ENCODE measurements around the gene TP53I3.
A peak's percentile ranks its signal among the peaks of the same experiment; 100 is the strongest.
"Not testable (repeated sequence)": the region's sequence is repeated elsewhere in the genome, so short reads cannot be mapped to it uniquely, and the experiment has no call there.

The TP53I3 gene

GRCh38 chr2:24084386-24085199 is at the start of gene TP53I3:
Gene TP53I3 (minus strand): TSS chr2:24084834. CDS start chr2:24084326, 508 bp downstream.
- DNase-seq (ENCODE audit: low read depth in 2 of 2): peak; percentile 53 to 65

GRCh38 chr2:24132543-24132942 is 47.9 kb upstream of the TP53I3 start:
- DNase-seq (ENCODE audit: low read depth in 2 of 2): no peak

GRCh38 chr2:24125956-24126355 is 41.3 kb upstream of the TP53I3 start:
- no peak for DNase-seq (ENCODE audit: low read depth in 2 of 2)

GRCh38 chr2:24123922-24124580 is 39.4 kb upstream of the TP53I3 start:
- DNase-seq (ENCODE audit: low read depth in 2 of 2): no peak

GRCh38 chr2:24123195-24123921 is 38.7 kb upstream of the TP53I3 start, which contains the start of the genes FAM228B and PFN4:
Gene FAM228B (plus strand): TSS chr2:24123469. CDS start chr2:24124362, 893 bp downstream.
Gene PFN4 (minus strand): TSS chr2:24123334. CDS start chr2:24122535, 799 bp downstream.
- peak; percentile 20 to 30 for DNase-seq (ENCODE audit: low read depth in 2 of 2)

- no peak for DNase-seq (ENCODE audit: low read depth in 2 of 2)
Measured at GRCh38 chr2:24122366-24123194, 37.9 kb upstream of the TP53I3 start.

- no peak for DNase-seq (ENCODE audit: low read depth in 2 of 2)
Measured at GRCh38 chr2:24121469-24121868, 36.8 kb upstream of the TP53I3 start.

- no peak for DNase-seq (ENCODE audit: low read depth in 2 of 2)
Measured at GRCh38 chr2:24121066-24121465, 36.4 kb upstream of the TP53I3 start.

GRCh38 chr2:24117902-24118301 is 33.3 kb upstream of the TP53I3 start:
- no peak for DNase-seq (ENCODE audit: low read depth in 2 of 2)

GRCh38 chr2:24115057-24115456 is 30.4 kb upstream of the TP53I3 start:
- DNase-seq (ENCODE audit: low read depth in 2 of 2): no peak

GRCh38 chr2:24111407-24111901 is 26.8 kb upstream of the TP53I3 start:
- no peak for DNase-seq (ENCODE audit: low read depth in 2 of 2)

GRCh38 chr2:24110660-24111303 is 26.1 kb upstream of the TP53I3 start:
- DNase-seq (ENCODE audit: low read depth in 2 of 2): no peak

GRCh38 chr2:24109431-24109830 is 24.8 kb upstream of the TP53I3 start:
- not testable (repeated sequence) for DNase-seq (ENCODE audit: low read depth in 2 of 2)

- DNase-seq (ENCODE audit: low read depth in 2 of 2): no peak
Measured at GRCh38 chr2:24107336-24107735, 22.7 kb upstream of the TP53I3 start.

GRCh38 chr2:24106786-24107185 is 22.2 kb upstream of the TP53I3 start:
- no peak for DNase-seq (ENCODE audit: low read depth in 2 of 2)

GRCh38 chr2:24105816-24106215 is 21.2 kb upstream of the TP53I3 start:
- DNase-seq (ENCODE audit: low read depth in 2 of 2): no peak

GRCh38 chr2:24104906-24105305 is 20.3 kb upstream of the TP53I3 start:
- no peak for DNase-seq (ENCODE audit: low read depth in 2 of 2)

- DNase-seq (ENCODE audit: low read depth in 2 of 2): no peak
Measured at GRCh38 chr2:24104110-24104650, 19.5 kb upstream of the TP53I3 start.

- no peak for DNase-seq (ENCODE audit: low read depth in 2 of 2)
Measured at GRCh38 chr2:24102677-24103076, 18.0 kb upstream of the TP53I3 start.

GRCh38 chr2:24101992-24102391 is 17.4 kb upstream of the TP53I3 start:
- no peak for DNase-seq (ENCODE audit: low read depth in 2 of 2)
